ENCODE measurements around the gene N4BP2. TPM values are rescaled to one million over a fixed set of nuclear protein-coding genes. Genes with fewer than 3 reads are reported as not detected.

N4BP2 gene
- total RNA-seq, 4 donors from 2014 or later, result 5.3 to 11.9 (median 11.1) TPM

GRCh38 chr4:40199179-40199670 lies 142.6 kb downstream of the N4BP2 start:
- DNase-seq (ENCODE audit: low spot score in 2 of 2), result no peak
- no peak overlapping the region for H3K4me3 ChIP-seq (ENCODE audit: low read depth, poor library complexity, severe bottlenecking)
- WGBS, 2 donors, result 69 to 83% methylated on average over 6 of the region's 6 CpGs
- intact Hi-C loops (cut with DNase I; ENCODE audit: low total_unique reads), result no loop called here
- TF ChIP-seq CTCF (IDR thresholded peaks at IDR 0.05), result no peak
- TF ChIP-seq POLR2A (IDR thresholded peaks at IDR 0.05), result no peak

- no peak overlapping the region for H3K4me3 ChIP-seq (ENCODE audit: low read depth, poor library complexity, severe bottlenecking)
- WGBS, 2 donors, result 78 to 82% methylated on average over 15 of the region's 15 CpGs
- intact Hi-C loops (cut with DNase I; ENCODE audit: low total_unique reads), result no loop called here
- no peak for DNase-seq (ENCODE audit: low spot score in 2 of 2)
- no peak for TF ChIP-seq CTCF (IDR thresholded peaks at IDR 0.05)
- no peak for TF ChIP-seq POLR2A (IDR thresholded peaks at IDR 0.05)
Observed at GRCh38 chr4:40199999-40200874, 143.6 kb downstream of the N4BP2 start.

GRCh38 chr4:40200875-40201801 lies 144.5 kb downstream of the N4BP2 start:
- intact Hi-C loops (cut with DNase I; ENCODE audit: low total_unique reads), result no loop called here
- no peak for DNase-seq (ENCODE audit: low spot score in 2 of 2)
- 62 to 65% methylated on average over 13 of the region's 13 CpGs for WGBS, 2 donors
- TF ChIP-seq CTCF (IDR thresholded peaks at IDR 0.05) (no peak), POLR2A (IDR thresholded peaks at IDR 0.05) (no peak)
- no peak overlapping the region for H3K4me3 ChIP-seq (ENCODE audit: low read depth, poor library complexity, severe bottlenecking)

GRCh38 chr4:40201898-40202297 lies 145.2 kb downstream of the N4BP2 start:
- no peak for TF ChIP-seq CTCF (IDR thresholded peaks at IDR 0.05)
- 94 to 95% methylated on average over 4 of the region's 4 CpGs for WGBS, 2 donors
- intact Hi-C loops (cut with DNase I; ENCODE audit: low total_unique reads), result no loop called here
- no peak for DNase-seq (ENCODE audit: low spot score in 2 of 2)
- H3K4me3 ChIP-seq (ENCODE audit: low read depth, poor library complexity, severe bottlenecking), result no peak overlapping the region

- DNase-seq (ENCODE audit: low spot score in 2 of 2), result no peak
- intact Hi-C loops (cut with DNase I; ENCODE audit: low total_unique reads), result no loop called here
- no peak overlapping the region for H3K4me3 ChIP-seq (ENCODE audit: low read depth, poor library complexity, severe bottlenecking)
- 84 to 86% methylated on average over 3 of the region's 3 CpGs for WGBS, 2 donors
- TF ChIP-seq CTCF (IDR thresholded peaks at IDR 0.05), result no peak
- no peak for TF ChIP-seq POLR2A (IDR thresholded peaks at IDR 0.05)
Observed at GRCh38 chr4:40202474-40202873, 145.8 kb downstream of the N4BP2 start.
